Hypothalamus (tissue), 51 donors: Measurements from ENCODE around the gene DCHS1.
A peak's percentile ranks its signal among the peaks of the same experiment; 100 is the strongest.

Source experiments
- DNase-seq, 51 donors: peaks; one replicate each; lab custom pipeline; 2025; lab: John Stamatoyannopoulos, UW

DCHS1 gene

DNA sequence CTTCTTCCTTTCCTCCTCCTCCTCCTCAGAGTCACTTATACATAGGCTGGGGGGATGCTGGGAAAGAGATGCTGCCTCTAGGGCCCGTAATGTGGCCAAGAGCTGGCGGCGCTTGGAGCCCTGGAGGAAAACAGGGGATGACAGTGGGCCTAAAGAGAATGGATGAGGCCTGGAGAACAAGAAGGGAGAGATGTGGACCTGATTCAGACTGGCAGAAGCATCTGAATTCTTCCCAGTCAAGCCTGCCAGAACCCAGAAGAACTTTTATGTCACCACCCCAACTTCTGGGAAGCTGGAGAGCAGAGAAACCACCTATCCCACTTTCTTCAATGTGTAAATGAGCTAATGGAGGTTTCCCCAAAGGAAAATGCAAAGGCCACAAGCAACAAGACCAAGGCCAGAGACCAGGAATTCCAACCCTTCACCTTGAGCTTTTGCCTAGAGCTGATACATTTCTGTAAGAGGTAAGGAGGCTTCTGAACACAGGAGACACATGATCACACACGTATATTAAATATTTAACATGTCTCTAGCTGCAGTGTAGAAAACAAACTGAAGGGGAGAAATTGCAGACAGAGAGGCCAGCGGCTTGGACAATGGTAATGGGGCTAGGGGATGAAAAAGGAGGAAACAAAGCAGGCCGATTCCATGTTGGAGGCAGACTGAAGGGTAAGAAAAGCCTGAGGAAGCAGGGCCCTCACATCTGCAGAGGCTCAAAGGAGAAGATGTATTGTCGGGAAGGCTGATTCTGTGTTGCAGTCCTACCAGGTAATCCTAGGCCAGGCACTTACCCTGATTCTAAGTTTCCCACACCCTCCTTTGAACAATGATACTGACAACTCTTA, 53.3 kb downstream of the DCHS1 start:
- DNase-seq, result no peak

DNA sequence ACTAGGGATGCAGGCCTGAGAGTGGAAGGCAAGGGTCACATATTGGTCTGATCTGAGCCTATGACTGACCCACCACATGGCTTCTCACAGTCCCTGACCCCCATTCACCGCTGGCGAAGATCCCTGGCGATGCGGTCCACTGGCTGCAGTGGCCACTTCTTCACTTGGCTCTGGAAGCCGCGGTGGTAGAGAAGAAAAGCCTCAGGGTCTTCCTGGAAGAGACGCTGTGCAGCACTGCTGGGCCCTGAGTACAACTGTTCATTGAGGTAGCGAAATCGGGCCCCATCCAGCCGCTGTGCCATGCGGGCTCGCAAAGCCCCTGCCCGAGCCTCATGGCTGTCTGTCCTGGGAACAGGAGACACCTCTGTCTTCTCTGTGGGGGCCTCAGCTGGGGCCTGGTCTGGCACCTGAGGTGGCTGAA, 54.6 kb downstream of the DCHS1 start:
- no peak for DNase-seq

DNA sequence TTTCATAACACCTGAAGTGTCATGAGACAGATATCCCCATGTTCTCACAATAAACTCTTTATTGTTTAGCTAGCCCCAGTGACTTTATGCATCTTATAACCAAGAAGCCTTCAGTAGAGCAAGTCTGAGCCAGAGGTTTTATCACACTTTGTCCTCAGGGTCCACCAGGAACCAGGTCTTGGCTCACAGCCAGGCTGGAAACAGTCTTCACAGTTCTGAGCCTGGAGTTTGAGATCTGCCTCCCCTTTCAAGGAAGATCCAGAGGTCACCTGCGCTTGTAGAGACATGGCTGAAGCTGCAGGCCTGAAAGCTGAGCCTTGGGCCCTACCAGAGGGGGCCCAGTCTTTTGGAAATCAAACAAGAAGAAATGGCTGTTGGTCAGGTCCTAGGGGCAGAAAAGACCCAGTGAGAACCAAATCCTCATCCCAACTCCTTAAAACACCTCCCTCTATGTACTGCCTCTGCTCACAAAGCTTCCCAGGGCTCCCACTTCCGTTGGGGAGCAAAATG, 55.7 kb downstream of the DCHS1 start:
- no peak for DNase-seq

DNA sequence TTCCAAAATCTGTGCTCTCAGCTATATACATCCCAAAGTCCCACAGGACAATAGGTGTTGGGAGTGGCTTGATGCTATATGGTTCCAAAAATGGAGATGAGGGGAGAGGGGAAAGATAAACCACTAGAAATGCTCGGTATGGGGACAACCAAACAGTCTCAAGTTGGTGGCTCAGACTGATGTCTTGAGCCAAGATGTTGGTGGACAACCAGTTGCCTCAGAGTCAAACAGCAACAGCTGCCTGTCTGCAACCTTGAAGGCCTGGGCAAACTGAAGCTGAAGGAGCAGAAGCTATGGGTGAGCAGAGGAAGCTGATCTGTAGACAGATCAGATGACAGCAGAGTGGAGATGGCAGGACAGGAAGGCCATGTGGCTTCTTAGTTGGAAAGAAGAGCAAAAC, 56.2 kb downstream of the DCHS1 start:
- DNase-seq, result no peak

DNA sequence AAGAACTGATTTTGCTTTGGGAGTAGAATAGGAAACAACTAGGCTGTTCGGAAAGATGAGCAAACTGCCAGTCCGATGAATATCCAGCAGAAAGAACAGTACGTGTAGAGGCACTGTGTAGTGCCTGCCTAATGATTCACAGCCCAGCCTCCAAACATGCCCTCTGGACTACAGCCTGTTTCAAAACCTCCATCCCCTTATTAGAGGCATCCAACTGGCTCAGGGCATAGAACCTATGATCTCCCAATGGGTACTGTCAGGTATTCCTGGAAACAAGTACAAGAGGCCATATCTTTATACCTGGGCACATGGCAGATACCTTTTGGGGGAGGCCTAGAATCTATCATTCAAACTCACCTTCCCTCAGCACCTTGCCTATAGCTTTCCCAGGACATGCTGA, 57.1 kb downstream of the DCHS1 start:
- DNase-seq, result no peak

DNA sequence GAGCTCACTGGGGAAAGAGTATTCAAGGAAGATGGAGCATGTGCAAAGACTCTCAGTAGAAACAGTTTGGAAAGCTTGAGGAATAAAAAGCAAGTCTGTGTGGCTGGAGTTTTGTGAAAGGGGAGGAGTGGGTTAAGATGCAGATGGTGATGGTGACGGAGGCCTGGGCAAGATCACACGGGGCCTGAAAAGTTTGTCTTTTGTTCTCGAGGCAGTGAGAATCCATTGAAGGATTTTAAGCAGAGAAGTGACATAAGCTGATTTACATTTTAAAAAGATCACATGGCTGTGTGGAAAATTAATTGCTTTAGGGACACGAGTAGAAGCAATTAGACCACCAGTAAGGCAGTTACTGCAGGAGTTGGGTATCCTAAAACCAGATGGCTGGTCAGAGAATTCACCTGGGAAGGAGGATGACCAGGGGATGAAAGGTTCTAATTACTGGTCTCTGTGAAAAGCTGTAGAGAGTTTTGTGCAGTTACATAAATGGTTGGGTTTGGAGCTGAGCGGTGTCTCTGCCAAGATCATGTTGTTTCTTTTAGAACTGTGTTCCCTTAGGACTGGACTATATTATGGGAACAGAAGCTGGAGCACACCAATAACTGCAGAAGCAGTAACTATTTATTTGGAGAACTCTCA, 59.3 kb downstream of the DCHS1 start:
- peak in 13 of 51 donors; percentile 8 to 86 (median 21) for DNase-seq

DNA sequence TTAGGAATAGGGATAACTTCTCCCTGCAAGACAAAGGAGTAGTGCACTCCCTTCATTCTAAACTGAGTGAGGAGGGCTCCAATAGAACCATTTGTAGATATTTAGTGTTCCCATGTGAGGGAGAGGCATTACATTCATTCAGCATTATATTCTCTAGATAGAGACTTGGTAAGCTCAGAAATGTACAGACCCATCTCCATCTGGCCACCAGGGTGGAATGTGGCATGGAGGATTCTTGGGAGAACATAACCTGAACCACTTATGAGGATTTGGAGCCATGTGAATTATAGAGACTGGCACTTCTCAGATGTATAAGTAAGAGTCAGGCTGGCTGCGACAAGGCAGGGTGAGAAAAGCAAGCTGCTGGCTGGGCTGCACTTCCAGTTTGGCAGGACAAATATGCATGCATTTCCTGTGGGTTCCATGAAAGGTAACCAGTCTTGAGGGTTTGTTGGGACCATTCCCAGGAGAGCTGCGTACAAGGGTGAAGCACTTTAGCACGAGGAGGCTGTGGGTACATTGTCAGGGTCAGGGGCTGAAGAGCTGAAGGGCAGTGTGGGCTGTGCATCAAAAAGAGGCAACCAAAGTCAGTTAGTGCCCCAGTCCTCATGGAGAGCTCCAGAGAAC, 61.4 kb downstream of the DCHS1 start:
- DNase-seq, result no peak

DNA sequence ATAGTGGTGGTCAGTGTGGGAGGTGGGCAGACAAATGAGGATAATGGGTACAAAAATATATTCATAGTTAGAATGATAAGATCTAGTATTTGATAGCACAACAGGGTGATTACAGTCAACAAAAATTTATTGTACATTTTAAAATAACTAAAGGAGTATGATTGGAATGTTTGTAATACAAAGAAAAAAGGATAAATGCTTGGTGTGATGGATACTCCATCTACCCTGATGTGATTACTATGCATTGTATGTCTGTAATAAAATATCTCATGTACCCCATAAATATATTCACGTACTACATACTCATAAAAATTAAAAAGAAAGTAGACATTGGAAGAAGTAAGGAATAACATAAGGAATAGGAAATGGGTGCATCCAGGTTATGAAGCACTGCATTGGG, 67.6 kb downstream of the DCHS1 start:
- DNase-seq, result no peak

DNA sequence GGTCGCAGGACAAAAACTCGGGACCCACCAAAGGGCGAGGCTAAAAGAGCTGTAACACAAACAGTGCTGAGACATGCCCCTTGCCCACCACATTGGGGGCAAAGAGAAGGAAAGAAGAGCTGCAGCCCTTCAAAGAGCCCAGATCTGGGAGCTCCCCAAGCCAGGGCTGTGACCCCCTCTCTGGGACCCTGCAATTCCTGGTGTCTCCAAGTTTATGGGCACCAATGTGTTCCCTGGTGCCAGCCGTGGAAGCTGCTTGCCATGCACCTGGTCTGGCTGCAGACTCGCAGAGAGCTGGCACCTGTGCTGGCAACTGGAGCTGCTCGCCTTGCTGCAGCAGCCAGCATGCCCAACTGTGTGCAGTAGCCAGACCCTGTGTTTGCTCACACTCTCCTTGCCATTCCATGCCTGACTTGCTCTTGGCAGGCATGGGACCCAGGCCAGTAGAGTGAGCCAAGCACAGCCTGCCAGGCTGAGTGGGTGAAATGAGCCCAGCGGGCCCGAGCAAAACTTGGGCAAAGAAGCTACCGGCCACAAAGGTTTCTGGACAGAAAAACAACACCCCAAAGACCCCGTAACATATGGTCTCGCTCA, 68.2 kb downstream of the DCHS1 start:
- peak in 19 of 51 donors; percentile 22 to 70 (median 48) for DNase-seq

DNA sequence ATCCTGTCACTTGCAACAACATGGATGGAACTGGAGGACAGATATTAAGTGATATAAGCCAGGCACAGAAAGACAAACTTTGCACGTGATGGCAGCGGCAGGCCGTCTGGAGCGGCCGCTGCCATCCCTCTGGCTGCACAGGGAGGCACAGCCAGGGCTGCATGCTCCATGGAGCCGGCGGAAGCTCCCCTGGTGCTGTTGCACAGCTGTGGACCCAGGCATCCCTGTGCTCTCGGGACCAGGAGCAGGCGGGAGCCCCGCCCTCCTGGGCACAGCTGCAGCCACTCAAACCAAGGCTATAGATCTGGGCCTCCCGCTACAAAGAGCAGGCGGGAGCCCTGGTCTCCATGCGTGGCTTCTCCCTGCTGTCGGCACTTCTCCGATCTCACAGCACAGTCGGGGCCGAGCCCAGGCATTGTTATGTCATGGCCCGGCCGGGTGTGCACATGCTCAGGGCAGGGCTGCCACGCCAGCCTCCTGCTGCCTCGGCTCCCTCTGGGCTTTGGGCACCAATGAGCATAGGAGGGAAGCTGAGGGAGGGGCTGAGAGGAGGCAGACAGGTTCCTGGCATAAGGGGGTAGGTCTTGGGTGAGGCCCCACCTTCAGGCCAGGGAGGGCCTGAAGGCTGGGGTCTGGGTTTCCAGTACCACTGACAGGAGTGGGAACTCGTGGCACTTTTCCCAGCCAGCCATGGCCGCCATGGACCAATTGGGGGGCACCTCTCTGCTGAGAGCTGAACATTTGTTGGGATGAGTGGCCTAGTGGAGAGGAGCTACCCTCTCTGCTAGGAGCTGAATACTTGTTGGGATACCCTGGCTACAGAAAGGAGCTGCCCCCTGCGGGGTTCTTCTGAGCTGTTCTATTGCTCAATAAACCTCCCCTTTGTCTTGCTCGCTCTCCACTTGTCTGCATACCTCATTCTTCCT, 68.9 kb downstream of the DCHS1 start:
- peak in 16 of 51 donors; percentile 16 to 65 (median 44) for DNase-seq

DNA sequence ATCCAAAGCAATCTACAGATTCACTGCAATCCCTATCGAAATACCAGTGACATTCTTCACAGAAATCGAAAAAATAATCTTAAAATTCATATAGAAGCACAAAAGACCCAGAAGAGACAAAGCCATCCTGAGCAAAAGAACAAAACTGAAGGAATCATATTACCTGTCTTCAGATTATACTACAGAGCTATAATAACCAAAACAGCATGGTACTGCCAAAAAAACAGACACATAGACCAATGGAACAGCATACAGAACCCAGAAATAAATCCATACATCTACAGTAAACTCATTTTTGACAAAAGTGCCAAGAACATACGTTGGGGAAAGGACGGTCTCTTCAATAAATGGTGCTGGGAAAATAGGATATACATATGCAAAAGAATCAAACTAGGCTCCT, 71.1 kb downstream of the DCHS1 start:
- DNase-seq, result no peak

DNA sequence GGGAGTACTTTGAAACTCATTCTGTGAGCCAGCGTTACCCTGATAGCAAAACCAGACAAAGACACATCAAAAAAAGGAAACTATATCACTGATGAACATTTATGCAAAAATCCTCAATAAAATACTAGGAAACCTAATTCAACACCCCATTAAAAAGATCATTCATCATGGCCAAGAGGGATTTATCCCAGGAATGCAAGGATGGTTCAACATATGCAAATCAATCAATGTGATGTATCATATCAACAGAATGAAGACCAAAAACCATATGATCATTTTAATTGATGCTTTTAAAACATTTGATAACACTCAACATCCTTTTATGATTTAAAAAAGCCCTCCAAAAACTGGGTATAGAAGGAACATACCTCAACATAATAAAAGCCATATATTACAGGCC, 72.0 kb downstream of the DCHS1 start:
- no peak for DNase-seq

DNA sequence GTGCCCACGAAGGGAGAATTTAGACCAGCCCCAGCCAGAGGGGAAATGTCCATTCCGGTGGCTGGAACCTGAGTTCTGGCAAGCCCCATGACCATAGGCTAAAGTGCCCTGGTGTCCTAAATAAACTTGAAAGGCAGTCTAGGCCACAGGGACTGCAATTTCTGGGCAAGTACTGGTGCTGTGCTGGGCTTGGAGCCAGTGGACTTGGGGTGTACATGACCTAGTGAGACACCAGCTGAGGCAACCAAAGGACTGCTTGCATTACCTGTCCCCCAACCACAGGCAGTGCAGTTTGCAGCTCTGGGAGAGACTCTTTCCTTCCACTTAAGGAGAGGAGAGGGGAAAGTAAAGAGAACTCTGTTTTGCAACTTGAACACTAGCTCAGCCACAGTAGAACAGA, 75.9 kb downstream of the DCHS1 start:
- peak in 4 of 51 donors; percentile 11 to 24 (median 13) for DNase-seq

DNA sequence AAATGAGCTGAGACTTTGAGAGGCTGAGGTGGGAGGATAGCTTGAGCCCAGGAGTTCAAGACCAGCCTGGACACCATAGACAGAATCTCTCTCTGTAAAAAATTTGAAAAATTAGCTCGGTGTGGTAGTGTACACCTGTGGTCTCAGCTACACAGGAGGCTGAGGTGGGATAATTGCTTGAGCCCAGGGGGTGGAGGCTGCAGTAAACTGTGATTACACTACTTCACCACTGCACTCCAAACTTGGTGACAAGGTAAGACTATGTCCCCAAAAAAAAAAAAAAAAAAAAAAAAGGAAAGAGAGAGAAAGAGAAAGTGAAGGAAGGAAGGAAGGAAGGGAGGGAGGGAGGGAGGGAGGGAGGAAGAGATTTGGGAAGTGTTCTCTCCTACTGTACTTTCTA, 77.5 kb downstream of the DCHS1 start:
- no peak for DNase-seq

DNA sequence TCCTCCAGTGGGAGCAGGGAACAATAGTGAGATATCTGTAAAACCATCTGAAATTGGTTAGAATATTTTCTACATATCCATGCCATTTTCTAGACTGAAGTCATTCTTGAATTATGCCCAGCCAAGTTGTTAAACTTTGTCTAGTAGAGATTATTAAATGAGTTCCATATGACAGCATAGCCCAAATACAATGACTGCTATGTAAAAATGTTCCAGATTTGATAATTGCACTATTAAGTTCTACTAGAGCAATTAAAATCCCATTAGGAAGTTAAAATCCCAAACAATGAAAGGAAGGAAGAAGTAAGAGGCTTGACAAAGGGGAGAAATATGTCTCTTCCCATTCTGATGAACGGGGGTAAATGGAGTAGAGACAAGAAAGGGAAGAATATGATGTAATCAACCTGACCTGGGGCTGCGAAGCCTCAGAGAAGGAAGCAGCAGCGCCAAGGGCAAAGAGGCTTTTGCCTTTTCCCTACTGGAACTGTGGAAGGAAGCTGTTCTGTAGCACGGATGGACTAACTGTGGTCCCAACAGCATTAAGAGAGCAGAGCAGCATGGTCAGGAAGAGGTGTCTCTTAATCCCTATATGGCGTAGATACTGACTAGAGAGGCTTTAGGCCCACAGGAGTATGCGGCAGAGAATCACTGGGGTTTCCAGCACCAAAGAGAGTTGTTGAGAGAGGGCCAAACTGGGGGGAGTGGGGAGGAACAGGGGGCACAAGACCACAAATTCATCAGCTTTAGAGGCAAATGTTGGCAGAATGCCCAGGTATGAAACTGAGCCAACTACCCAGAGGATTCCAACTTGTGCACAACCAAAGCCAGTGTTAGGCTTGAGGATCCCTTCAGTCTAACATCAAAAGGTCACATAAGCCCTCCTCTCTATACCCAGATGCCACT, 78.9 kb downstream of the DCHS1 start:
- peak in 45 of 51 donors; percentile 13 to 93 (median 75) for DNase-seq

DNA sequence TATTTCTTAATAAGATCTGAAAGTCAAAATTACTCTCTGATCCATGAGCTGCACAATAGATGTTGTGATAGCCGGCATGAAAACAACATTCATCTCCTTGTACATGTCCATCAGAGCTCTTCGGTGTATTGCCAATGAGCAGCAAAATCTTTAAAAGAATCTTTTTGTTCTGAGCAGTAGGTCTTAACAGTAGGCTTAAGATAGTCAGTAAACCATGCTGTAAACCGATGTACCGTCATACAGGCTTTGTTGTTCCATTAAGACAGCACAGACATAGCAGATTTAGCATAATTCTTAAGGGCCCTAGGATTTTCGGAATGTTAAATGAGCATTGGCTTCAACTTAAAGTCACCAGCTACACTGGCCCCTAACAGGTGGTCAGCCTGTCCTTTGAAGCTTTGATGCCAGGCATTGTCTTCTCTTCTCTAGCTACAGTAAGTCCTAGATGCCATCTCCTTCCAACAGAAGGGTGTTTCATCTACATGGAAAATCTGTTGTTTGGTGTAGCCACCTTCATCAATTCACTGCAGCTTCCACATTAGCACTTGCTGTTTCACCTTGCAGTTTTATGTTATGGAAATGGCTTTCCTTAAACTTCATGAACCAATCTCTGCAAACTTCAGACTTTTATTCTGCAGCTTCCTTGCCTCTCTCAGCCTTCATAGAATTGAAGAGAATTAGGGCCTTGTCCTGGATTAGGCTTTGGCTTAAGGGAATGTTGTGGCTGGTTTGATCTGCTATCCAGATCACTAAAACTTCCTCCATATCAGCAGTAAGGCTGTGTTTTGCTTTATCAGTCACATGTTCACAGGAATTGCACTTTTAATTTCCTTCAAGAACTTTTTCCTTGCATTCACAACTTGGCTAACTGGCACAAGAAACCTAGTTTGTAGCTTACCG, 80.5 kb downstream of the DCHS1 start:
- no peak for DNase-seq

DNA sequence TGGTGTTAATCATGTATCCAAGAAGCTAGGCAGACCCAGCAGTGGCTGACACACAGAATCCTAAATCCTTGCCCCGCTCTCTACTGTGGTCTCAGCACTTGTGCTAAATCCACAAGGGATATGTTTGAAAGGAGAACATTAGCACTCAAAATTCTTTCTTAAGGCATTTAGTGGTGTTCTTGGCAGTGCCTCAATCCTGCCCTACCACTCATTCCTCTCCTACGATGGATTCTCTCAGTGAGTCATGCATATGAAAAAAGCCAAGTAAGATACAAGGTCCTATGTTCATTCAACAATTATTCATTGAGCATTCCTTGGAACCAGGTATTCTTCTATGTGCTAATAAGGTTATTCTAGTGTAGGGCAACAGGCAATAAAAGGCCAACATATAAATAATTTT, 83.4 kb downstream of the DCHS1 start:
- DNase-seq, result peak in 1 of 51 donors; percentile 51
